ENCODE results near the gene MTMR6.

MTMR6 gene

GRCh38 chr13:25224151-25224550 lies 63.1 kb downstream of the MTMR6 start:
- no peak for TF ChIP-seq CTCF (IDR thresholded peaks at IDR 0.05; ENCODE audit: insufficient read depth, missing control alignments)
- DNase-seq (ENCODE audit: insufficient read length, low spot score) = no peak
- FAIRE-seq = no peak

DNA sequence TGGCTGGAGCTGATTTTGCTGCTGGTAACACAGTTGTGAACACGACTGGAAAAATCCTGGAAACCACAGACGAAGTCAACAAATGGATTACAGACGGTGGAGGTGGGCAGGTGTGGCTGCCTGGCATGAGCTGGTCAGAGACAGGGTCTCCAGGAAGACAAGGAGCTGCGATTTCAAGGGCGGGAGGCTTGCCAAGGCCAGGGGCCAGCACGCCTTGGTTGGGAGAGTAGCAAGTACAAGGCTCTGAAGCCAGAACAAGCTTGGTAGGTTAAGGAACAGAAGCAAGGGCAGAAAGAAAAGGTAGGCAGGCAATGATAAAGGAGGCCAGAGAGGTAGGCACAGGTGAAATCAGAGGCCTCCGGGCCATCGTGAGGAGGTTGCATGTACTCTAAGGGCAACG lies 64.5 kb downstream of the MTMR6 start:
- DNase-seq (ENCODE audit: insufficient read length, low spot score) = no peak

DNA sequence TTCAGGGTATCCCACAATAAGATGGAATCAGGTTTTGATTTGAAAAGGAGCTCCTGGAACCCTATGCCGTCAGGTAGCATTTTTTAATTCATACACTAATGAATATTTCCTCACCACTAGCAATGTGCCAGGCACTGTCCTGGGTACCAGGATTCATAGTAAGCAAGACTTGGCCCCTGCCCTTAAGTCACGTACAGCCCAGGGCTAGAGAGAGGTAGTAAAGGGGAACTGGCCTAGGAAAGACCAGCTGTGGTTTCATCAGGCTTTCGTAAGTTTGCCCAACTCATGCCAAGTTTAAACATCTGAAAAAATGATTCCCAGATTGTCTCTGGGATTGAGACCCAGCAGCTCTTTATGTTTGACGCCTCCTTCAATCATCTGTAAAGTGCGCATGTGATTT lies 69.3 kb downstream of the MTMR6 start:
- DNase-seq (ENCODE audit: insufficient read length, low spot score) = no peak
- FAIRE-seq = no peak
- TF ChIP-seq CTCF (IDR thresholded peaks at IDR 0.05; ENCODE audit: insufficient read depth, missing control alignments) = no peak

More for the DNA sequence above, 64.5 kb downstream of the MTMR6 start:
- TF ChIP-seq CTCF (IDR thresholded peaks at IDR 0.05; ENCODE audit: insufficient read depth, missing control alignments) = no peak
- FAIRE-seq = no peak

GRCh38 chr13:25217023-25217885 lies 70.0 kb downstream of the MTMR6 start:
- no peak for TF ChIP-seq CTCF (IDR thresholded peaks at IDR 0.05; ENCODE audit: insufficient read depth, missing control alignments)
- DNase-seq (ENCODE audit: insufficient read length, low spot score) = no peak
- no peak for FAIRE-seq

DNA sequence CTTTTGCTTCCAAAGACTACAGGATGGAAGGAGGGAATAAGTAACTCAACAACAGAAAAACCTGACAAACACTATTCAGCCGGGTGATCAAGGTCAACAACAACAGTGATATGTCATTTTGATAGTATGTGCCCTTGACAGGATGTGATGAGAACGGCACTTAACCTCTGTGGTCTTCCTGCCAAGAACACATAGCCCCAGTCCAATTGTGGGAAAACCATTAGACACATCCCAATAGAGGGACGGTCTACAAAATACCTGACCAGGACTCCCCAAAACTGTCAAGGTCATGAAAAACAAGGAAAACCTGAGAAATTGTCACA lies 72.1 kb downstream of the MTMR6 start:
- no peak for DNase-seq (ENCODE audit: insufficient read length, low spot score)
- TF ChIP-seq CTCF (IDR thresholded peaks at IDR 0.05; ENCODE audit: insufficient read depth, missing control alignments) = no peak
- no peak for FAIRE-seq

- DNase-seq (ENCODE audit: insufficient read length, low spot score) (no peak), FAIRE-seq (no peak)
- TF ChIP-seq CTCF (IDR thresholded peaks at IDR 0.05; ENCODE audit: insufficient read depth, missing control alignments) = no peak
Measured at GRCh38 chr13:25214491-25215252, 72.6 kb downstream of the MTMR6 start.

DNA sequence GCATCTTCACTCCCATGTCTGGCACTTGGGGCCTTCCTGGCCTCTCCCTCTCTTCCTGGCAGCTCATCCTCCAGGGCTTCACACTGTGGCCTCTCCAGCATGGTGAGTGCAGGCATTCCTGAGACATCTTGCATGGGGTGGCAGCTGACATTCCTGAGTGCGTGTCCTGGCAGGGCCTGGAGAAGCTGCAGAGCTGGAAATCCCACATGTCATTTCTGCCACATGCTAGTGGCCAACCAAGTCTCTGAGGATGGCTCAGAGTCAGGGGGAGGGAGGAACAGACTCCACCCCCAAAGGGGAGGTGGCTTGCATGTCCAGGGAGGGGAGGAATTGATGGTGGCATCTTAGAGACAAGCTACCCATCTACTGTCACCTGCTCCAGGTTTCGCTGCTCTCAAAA lies 73.6 kb downstream of the MTMR6 start:
- DNase-seq (ENCODE audit: insufficient read length, low spot score) (no peak), FAIRE-seq (no peak)
- no peak for TF ChIP-seq CTCF (IDR thresholded peaks at IDR 0.05; ENCODE audit: insufficient read depth, missing control alignments)

Data from D721Med (cell line).